ENCODE measurements around the gene GRID2IP.
"Not testable (repeated sequence)": the region's sequence is repeated elsewhere in the genome, so short reads cannot be mapped to it uniquely, and the experiment has no call there.

The GRID2IP gene

DNA sequence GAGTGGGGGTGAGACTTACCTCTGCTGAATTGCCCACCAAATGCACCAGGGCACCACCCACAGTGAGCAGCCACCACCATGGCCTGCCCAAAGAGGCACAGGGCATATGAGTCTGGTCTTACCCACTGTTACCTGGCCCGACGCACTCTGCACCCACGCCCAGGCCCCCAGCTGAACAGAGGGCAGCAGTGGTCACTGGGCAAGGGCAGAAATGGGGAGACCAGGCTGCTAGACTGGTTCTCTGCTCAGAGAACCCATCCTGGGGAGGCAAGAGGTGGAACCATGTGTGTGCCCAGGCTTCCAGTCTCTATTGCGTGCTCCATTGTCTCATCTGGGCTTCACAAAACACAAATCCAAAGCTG, 64.1 kb downstream of the GRID2IP start:
- no peak for DNase-seq (ENCODE audit: low spot score)

DNA sequence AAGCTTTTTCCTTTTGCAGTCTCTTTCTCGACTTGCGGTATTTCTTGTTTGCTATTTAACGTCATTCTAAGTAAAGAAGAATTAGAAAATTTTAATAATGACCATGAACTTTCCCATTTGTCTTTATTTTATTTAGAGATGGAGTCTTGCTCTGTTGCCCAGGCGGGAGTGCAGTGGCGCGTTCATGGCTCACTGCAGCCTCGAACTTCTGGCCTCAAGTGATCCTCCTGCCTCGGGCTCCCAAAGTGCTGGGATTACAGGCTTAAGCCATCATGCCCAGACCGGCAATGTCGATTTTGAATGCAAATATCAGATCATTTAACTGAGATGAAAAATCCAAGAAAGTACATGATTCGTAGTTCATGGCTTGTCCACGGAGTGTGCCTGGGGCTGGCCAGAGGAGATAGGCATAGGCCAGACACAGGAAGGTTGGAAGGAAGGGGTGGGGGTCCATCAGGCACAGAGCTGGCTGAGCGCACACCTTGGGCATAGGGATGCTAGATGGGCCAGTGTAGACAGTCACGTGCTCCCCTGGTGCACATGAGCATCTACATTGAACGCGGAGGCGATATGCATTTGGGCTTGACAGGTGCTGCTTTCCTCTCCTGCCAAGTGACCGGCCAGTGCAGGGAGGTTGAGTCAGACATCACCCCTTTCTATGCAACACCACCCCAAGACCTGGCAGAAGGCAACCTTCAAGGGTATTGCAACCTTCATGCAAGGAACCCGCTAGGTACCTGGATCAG, 64.7 kb downstream of the GRID2IP start:
- DNase-seq (ENCODE audit: low spot score): no peak

DNA sequence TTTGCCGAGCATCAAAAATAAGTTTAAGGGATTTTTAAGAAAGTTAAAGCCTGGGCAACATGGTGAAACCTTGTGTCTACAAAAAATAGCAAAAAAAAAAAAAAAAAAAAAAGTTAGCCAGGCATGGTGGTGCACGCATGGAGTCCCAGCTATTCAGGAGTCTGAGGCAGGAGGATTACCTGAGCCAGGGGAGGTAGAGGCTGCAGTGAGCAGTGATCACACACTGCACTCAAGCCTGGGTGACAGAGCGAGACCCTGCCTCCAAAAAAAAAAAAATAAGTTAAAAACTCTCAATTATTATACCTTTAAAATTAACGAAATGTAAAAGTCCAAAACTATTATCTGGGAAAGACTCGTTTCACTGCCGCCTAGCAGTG, 68.5 kb downstream of the GRID2IP start:
- DNase-seq (ENCODE audit: low spot score): no peak

DNA sequence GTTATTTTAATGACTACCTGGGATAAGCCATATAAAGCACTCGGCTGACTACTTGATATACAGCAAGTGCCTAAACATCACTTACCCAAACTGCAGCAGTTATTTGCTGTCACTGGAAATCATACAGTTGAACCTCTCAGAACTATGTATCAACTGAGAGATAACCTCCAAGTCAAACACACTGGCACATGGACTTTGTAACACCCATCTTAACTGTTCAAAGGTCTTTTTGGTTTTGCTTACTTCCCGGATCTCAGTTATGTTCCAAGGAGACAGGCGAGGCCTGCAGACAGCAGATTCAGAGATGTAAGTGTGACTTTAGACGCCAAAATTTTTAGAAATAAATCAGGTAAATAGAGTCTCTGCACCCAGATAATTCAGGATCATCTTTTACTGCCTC, 69.0 kb downstream of the GRID2IP start:
- no peak for DNase-seq (ENCODE audit: low spot score)

DNA sequence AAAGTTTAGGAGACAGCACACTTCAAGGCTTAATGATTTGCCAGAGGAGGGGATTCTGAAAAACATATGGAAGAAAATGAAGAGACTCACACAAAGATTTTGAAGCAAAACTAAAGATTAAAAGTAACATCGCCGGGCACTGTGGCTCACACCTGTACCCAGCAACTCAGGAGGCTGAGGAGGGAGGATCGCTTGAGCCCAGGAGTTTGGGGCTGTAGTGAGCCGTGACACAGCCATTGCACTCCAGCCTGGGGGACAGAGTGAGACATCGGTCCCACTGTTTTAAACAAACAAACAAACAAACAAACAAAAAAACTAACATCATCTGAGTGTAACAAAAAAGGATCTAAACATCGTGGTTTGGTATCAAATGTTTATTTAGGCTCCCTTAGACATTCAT, 69.8 kb downstream of the GRID2IP start:
- DNase-seq (ENCODE audit: low spot score): no peak

DNA sequence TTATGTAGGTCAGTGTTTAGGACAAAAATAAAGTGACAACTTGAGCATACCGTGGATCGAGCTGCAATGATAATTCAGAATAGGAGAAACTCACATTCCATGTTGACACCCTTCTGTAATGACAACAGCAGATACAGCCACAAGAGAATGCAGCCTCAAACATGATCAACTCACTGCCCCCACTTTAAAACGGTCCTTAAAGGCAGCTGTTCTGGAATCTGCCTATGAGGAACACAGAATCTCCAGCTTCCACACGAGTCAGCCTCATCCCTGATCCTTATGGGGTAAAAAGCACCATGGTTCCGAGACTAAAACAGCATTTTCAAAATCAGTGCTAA, 71.0 kb downstream of the GRID2IP start:
- DNase-seq (ENCODE audit: low spot score): no peak

DNA sequence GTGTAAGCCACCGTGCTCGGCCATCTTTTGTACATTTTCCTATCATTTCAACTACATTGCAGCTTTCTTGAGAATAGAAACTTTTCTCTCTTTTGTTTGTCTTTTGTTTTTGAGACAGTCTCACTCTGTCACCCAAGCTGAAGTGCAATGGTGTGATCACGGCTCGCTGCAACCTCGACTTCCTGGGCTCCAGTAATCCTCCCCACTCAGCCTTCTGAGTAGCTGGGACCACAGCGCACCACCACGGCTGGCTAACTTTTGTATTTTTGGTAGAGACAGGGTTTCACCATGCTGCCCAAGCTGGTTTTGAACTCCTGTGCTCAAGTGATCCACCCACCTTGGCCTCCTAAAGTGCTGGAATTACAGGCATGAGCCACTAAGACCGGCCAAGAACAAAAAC, 72.2 kb downstream of the GRID2IP start:
- no peak for DNase-seq (ENCODE audit: low spot score)

DNA sequence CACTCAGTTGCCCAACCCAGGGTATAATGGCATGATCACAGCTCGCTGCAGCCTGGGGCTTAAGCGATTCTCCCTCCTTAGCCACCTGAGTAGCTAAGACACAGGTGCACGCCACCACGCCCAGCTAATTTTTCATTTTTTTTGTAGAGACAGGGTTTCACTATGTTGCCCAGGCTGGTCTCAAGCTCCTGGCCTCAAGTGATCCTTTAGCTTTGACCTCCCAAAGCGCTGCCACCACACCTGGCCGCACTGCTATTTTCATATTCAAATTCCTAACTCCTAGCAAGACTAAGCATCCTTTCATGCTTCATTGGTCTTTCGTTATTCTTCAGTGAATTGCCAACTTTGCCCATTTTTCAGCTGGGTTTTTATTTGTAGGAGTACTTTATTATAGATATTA, 73.1 kb downstream of the GRID2IP start:
- no peak for DNase-seq (ENCODE audit: low spot score)

DNA sequence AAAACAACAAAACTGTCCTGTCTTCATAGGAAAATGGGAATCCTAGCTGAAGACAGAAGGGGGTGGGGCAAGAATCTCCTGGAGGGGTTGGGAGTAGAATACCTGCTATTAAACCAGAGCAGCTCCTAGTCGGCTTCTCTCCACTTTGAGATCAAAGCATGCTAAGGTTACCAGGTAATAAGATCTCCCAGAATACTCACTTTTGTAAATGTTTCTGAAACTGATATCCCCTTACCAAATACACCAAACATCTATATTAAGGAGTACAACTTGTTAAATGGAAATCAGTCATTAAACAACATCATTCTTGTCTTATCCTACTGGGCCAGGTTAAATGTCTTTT, 74.0 kb downstream of the GRID2IP start:
- no peak for DNase-seq (ENCODE audit: low spot score)

DNA sequence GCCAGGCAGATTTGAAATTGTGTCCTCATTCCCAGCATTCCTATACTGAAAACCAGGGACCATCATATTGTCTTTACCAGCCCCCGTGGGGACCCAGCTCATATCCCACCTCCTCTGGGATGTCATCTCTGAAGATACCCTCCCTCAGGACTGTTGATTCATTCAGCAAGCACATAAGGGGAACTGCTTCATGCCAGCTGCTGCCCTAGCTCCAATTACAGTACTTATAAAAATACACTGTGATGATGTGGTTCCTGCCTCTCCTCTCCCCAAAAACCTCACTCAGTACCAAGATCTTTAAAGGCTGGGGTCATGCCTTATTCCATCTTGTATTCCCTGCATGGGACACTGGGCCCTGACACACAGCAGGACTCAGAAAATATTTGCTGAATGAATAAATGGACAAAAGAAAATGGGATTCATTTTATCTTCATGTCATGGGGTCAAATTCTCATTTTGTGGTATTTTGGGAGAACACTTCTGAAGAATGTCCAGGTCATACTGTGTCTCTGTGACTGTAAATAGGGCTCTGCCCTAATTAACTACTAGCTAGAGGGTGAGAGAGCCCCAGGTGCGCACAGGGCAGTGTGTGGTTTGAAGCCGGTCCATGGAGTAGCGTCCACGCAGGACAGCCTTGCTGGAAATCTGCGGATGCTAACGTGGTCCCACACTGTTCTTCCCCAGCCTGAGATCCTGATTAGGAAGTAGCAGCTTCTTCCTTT, 74.5 kb downstream of the GRID2IP start:
- DNase-seq (ENCODE audit: low spot score): no peak

DNA sequence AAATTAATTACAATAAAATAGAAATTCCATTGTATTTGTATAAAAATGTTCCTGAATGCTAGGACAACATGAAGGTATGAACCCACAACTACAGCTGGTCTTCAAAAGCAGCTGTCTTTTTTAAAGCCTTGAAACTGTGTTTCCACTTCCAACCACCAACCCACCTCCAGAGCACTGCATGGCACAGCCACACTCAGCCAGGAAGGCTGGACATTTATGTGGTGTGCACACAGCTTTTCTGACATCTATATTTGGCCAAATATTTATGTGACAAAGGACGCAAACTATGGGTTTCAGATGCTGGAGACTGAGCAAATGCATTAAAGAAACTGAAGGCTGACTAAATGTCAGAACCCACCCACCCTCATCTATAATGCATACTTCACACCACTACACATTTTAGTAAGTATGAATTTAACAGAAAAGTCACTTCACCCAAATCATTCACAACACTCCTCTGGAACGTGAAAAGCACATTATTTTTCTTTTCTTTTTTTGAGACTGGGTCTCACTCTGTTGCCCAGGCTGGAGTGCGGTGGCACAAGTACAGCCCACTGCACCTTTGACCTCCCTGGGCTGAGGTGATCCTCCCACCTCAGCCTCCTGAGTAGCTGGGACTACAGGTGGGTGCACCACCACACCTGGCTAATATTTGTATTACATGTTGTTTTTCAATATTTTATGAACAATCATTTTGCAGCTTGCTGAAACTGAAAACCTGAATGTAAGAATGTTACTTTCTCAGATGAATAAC, 75.7 kb downstream of the GRID2IP start:
- no peak for DNase-seq (ENCODE audit: low spot score)

DNA sequence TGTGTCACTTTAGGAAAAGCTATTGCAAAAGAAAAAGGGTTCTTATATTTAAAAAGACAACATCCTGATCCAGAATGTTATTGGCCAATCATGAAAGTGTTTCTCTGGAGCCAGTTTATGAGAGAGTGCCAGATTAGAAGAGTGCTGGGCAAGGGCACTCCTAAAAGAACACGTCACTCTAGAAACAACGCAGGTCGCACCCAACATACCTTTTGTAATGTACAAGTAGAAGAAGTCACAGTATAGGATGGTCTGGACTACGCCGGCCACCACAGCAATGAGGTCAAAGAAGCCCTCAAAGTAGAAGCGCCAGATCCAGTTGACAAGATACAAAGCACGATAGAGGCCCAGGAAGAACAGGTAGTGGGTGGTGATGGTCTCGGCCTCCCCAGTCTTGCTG, 85.4 kb downstream of the GRID2IP start:
- DNase-seq (ENCODE audit: low spot score): no peak

DNA sequence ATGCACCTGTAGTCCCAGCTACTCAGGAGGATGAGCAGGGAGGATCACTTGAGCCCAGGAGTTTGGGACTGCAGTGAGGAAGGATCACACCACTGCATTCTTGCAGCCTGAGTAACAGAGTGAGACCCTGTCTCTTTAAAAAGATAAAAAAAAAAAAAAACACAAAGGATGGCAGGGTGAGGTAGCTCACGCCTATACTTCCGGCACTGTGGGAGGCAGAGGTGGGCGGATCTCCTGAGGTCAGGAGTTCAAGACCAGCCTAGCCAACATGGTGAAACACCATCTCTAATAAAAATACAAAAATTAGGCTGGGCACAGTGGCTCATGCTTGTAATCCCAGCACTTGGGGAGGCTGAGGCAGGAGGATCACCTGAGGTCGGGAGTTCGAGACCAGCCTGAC, 87.7 kb downstream of the GRID2IP start:
- DNase-seq (ENCODE audit: low spot score): not testable (repeated sequence)

DNA sequence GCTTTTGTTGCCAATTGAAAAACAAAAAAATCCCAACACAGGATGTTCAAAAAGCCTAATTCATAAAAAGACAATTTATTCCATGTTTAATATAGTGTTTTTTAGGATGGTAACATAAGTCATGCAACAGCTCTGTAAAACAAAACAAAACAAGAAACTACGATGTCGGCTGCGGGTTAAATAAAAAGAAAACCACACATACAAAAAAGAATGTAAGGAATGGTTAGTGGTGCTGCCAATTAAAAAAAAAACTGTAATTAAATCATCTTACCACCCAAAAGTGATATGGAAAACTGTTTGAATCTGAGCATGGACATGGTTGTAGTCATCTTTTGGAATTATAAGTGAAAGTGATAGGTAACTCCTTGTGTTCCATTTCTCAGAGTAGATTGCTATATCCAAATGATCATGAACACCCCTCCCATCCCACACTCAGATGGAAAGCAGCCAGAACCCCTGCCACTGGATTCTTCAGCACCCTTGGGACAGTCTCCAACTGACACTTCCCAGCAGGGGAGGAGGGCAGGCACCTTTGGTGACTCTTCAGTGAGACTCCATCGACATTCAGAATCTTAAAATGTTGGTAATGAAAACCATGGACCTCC, 89.2 kb downstream of the GRID2IP start:
- no peak for DNase-seq (ENCODE audit: low spot score)

DNA sequence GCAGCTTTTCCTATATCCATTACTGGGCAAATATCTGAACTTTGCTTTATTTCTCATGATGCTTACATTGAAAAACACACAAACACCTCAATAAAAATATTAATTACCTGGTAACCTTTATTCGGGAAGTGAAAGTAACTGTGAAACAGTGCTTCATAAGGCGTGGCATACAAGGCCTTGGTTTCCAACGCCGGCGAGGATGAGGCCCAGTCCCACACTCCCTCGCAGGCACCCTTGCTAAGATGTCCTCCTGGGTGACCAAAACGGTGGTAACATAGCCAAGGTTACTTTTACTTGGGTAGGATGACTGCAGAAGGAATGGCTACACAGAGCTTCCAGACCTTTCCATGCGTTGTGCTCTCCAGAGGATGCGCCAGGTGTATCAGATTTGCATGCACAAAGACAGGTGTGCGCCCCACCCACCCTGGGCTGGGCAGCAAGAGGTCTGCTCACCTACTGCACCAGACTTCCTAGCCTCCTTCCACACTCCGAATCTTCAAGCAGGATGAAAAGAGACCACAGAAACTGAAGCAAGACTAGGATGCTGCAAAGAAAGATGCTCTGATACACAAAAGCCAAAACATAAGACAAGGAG, 90.2 kb downstream of the GRID2IP start:
- no peak for DNase-seq (ENCODE audit: low spot score)

DNA sequence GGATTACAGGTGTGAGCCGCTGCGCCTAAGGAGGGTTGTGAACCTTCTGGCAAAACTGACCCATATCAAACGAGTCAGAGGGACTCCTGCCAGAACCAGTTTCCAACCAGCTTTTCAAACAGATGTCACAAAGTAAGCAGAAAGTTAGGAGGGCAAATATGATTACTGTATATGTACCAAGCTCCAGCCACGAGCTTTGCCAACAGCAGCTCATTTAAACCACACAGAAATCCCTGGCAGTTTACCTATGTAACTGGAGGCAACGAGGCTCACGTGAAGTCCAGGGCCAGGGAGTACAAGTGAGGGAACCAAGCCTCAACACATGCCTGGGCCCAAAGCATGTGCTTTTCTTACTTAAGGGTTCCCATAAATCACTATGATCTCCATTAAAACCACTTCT, 91.0 kb downstream of the GRID2IP start:
- DNase-seq (ENCODE audit: low spot score): no peak

DNA sequence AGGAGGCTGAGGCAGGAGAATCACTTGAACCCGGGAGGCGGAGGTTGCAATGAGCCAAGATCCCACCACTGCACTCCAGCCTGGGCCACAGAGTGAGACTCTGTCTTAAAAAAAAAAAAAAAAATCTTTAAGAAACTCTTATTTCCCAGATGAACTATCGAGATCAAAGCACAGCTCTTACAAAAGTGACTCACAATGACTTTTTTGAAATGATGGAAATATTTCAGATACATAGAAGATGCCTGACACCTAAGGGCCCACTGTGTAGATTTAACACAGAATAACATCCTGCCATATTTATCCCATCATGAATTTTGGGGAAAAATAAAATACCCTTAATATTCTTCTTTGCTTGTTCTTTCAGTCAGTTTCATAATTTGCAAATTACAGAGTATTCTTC, 92.6 kb downstream of the GRID2IP start:
- not testable (repeated sequence) for DNase-seq (ENCODE audit: low spot score)

DNA sequence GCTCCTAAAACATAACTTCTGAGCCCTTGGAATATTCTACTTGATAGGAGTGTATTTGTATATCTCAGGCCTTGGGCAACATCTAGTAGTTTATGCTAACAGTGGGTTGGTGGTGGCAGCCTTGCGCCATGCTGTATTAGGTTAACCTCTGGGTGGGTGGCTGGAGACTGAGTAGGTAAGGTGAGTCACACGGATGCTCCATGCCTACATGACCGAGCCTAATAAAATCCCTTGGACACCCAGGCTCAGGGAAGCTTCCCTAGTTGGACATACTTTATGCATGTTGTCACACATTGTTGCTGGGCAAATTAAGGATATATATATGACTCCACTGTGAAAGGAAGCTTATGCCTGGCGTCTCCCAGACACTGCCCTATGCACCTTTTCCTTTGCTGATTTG, 97.5 kb downstream of the GRID2IP start:
- no peak for DNase-seq (ENCODE audit: low spot score)

DNA sequence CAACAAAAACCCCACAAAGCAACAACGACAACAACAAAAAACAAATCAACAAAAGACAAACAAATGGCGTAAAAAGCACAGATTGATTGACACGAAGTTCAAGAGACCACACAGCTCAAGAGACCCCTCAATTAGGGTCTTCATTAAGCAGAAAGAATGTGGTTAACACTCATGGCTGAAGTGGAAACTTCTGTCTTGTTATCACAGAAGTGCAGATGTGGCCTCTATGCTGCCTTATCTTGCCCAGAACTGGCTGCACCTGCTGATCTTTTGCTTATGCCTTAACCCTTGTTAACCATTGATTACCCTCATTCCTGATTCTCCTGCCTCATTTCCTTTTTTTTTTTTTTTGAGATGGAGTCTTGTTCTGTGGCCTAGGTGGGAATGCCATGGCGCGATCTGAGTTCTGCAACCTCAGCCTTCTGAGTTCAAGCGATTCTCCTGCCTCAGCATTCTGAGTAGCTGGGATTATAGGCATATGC, 100.0 kb downstream of the GRID2IP start:
- DNase-seq (ENCODE audit: low spot score): no peak

DNA sequence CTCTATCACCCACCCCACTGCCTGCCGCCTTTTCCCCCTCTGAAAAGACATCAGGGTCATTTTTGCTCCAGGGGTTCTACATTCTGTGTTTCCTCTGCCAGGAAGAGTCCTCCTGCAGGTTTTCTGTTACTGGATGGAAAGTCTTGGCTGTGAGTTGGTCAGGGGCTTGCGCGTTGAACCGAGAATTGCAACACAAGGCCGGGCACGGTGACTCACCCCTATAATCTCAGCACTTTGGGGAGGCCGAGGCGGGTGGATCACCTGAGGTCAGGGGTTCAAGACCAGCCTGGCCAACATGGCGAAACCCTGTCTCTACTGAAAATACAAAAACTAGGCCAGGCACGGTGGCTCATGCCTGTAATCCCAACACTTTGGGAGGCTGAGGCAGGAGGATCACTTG, 100.7 kb downstream of the GRID2IP start:
- not testable (repeated sequence) for DNase-seq (ENCODE audit: low spot score)

DNA sequence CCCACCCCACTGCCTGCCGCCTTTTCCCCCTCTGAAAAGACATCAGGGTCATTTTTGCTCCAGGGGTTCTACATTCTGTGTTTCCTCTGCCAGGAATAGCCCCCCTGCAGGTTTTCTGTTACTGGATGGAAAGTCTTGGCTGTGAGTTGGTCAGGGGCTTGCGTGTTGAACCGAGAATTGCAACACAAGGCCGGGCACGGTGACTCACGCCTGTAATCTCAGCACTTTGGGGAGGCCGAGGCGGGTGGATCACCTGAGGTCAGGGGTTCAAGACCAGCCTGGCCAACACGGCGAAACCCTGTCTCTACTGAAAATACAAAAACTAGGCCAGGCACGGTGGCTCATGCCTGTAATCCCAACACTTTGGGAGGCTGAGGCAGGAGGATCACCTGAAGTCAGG, 101.4 kb downstream of the GRID2IP start:
- not testable (repeated sequence) for DNase-seq (ENCODE audit: low spot score)

DNA sequence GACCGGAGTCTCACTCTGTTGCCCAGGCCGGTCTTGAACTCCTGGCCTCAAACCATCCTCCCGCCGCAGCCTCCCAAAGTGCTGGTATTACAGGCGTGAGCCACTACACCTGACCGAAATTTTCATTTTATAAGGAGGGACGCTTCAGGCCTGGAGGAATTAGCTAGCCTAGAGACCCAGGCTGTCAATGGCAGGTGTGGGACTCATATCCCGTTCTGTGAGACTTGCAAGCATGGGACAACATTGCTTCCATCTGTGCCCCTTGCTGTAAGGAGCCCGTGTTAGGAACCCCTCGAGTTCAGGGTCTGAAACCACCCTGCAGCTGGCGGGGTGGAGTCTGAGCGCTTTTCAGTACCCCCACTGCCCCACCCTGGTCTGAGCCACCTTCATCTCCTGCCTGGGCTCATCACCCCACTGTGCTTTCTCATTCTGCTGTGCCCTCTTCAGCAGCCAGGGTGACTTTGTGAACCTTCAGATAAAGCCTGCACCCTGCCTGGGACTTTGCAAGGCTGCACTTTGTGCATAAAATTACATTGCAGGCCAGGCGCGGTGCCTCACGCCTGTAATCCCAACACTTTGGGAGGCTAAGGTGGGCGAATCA, 102.2 kb downstream of the GRID2IP start:
- DNase-seq (ENCODE audit: low spot score): no peak

Data from HuH-7.5 (cell line).